Aorta (tissue), 5 donors: ENCODE results near the gene UCP3. TPM values are rescaled to one million over a fixed set of nuclear protein-coding genes. Genes with fewer than 3 reads are reported as not detected.

ENCODE experiments used
- ATAC-seq: fragments of 200-7000 bp; cut with Tn5 transposase; one replicate; pipeline ENCODE4 v1.9.1; 2022; ENCODE audit warnings: moderate library complexity; ENCODE audit not compliant: low FRiP score
- DNase-seq, 2 donors: peaks; one replicate each; pipeline ENCODE4 v3.0.0-alpha.2; 2020
- H3K27ac ChIP-seq, 2 donors: one replicate each; pipeline ENCODE4 v1.5.1; 2013; ENCODE audit warnings: low read length in 2 of 2, mild to moderate bottlenecking in 2 of 2, moderate library complexity in 2 of 2, control low read depth in 1 of 2, inconsistent platforms in 1 of 2, low read depth in 1 of 2
- H3K27me3 ChIP-seq, 2 donors: one replicate each; pipeline ENCODE4 v1.6.1; 2013; ENCODE audit warnings: control low read depth in 1 of 2, low read length in 1 of 2, mild to moderate bottlenecking in 1 of 2, moderate library complexity in 1 of 2; ENCODE audit not compliant: insufficient read depth in 2 of 2, control insufficient read depth in 1 of 2
- H3K36me3 ChIP-seq, 2 donors: one replicate each; pipeline ENCODE4 v1.6.1; 2013; ENCODE audit warnings: control low read depth in 1 of 2, low read length in 1 of 2, mild to moderate bottlenecking in 1 of 2; ENCODE audit not compliant: insufficient read depth in 2 of 2, control insufficient read depth in 1 of 2
- H3K4me1 ChIP-seq, 2 donors: one replicate each; pipeline ENCODE4 v1.6.1; 2013; ENCODE audit warnings: low read length in 2 of 2, control low read depth in 1 of 2, mild to moderate bottlenecking in 1 of 2, moderate library complexity in 1 of 2; ENCODE audit not compliant: insufficient read depth in 2 of 2, control insufficient read depth in 1 of 2
- H3K4me3 ChIP-seq, 2 donors: one replicate each; pipeline ENCODE4 v1.5.1; 2013; ENCODE audit warnings: low read length in 2 of 2, control low read depth in 1 of 2, mild to moderate bottlenecking in 1 of 2
- H3K9me3 ChIP-seq: one replicate; pipeline ENCODE4 v1.6.1; 2013; ENCODE audit warnings: mild to moderate bottlenecking, low read length; ENCODE audit not compliant: control insufficient read depth
- WGBS, 2 donors: extraction: QIAGEN DNeasy Blood & Tissue Kit; methylation state at CpG; one replicate each; pipeline ENCODE4 v1.1.7; 2013; 5-methylcytosine and 5-hydroxymethylcytosine counted together
- intact Hi-C, 2 donors: fragments of 100-400 bp; cut with DNase I; formaldehyde crosslinking; loops; one replicate each; pipeline versions ENCODE4 v1.14.2 to v1.15.0; 2022
- polyA plus RNA-seq, 2 donors: library from polyadenylated mRNA; stranded (reverse); fragments of 200-250 nt; gene quantifications; one replicate each; pipeline ENCODE4 v1.2.3, GENCODE V29; 2013
- total RNA-seq, 2 donors: library from RNA; stranded (reverse); fragmentation: NEBNext Ultra II Directional; extraction: Animal tissue kit (Norgen Biotek cat#: 25700); gene quantifications; one replicate each; pipeline ENCODE4 v1.2.1, GENCODE V29; 2021
- donor health status: healthy with polysubstance abuse.
- donor health status: Bipolar disorder and iron deficiency.
- donor health status: DM: no; HTN: no; CAD: no.
- donor health status: DM: no; HTN: no; CAD: no.
- donor health status: DM: yes; HTN: yes; CAD: no.

The UCP3 gene
- total and polyA plus RNA-seq, 4 donors = 0.38 to 3.1 (median 2.4) TPM

- ATAC-seq = no peak
- intact Hi-C loops = loop anchor here in 1 of 2 donors (10.0 kb wide), 1 partner anchor 56 kb away; no protein-coding TSS in a partner anchor
- Histone ChIP-seq H3K4me3 (no peak overlapping the region), H3K27me3 (no peaks in the 10 kb centered on the region), H3K27ac (no peak overlapping the region), H3K36me3 (peaks cover 0 to 3% of the 10 kb centered on the region in 2 donors), H3K4me1 (peaks cover 0 to 2% of the 10 kb centered on the region in 2 donors), H3K9me3 (no peaks in the 10 kb centered on the region)
- DNase-seq = no peak
- WGBS, 2 donors = 77 to 86% methylated on average over 4 of the region's 4 CpGs
These were observed 11.7 kb upstream of the UCP3 start for GRCh38 chr11:74020539-74020938.

- Histone ChIP-seq H3K36me3 (peaks cover 0 to 3% of the 10 kb centered on the region in 2 donors), H3K9me3 (no peaks in the 10 kb centered on the region), H3K4me3 (no peak overlapping the region), H3K27ac (no peak overlapping the region), H3K27me3 (no peaks in the 10 kb centered on the region), H3K4me1 (peaks cover 0 to 2% of the 10 kb centered on the region in 2 donors)
- DNase-seq (no peak), ATAC-seq (no peak)
- intact Hi-C loops = loop anchor here in 1 of 2 donors (10.0 kb wide), 1 partner anchor 55 kb away; no protein-coding TSS in a partner anchor
- 89 to 93% methylated on average over 4 of the region's 4 CpGs for WGBS, 2 donors
These were observed 11.0 kb upstream of the UCP3 start for GRCh38 chr11:74019860-74020259.

GRCh38 chr11:74019104-74019738, 10.3 kb upstream of the UCP3 start:
- DNase-seq = no peak
- Histone ChIP-seq H3K27ac (no peak overlapping the region), H3K27me3 (no peaks in the 10 kb centered on the region), H3K4me3 (no peak overlapping the region), H3K4me1 (no peaks in the 10 kb centered on the region), H3K9me3 (no peaks in the 10 kb centered on the region), H3K36me3 (peaks cover 0 to 3% of the 10 kb centered on the region in 2 donors)
- intact Hi-C loops = no loop called here
- ATAC-seq = no peak
- WGBS, 2 donors = 75 to 76% methylated on average over 4 of the region's 4 CpGs

GRCh38 chr11:74018331-74019005, 9.6 kb upstream of the UCP3 start:
- intact Hi-C loops = no loop called here
- ATAC-seq = peak; percentile 91
- Histone ChIP-seq H3K9me3 (no peaks in the 10 kb centered on the region), H3K27me3 (no peaks in the 10 kb centered on the region), H3K4me1 (no peaks in the 10 kb centered on the region), H3K27ac (peak overlapping the region in 1 of 2 donors; percentile 61), H3K36me3 (peaks cover 0 to 3% of the 10 kb centered on the region in 2 donors), H3K4me3 (no peak overlapping the region)
- DNase-seq = peak; percentile 94 to 95
- WGBS, 2 donors = 64 to 68% methylated on average over 9 of the region's 9 CpGs

- ATAC-seq (no peak), DNase-seq (no peak)
- H3K4me3 ChIP-seq = no peak overlapping the region
- no peaks in the 10 kb centered on the region for H3K9me3 ChIP-seq
- H3K36me3 ChIP-seq = no peaks in the 10 kb centered on the region
- intact Hi-C loops = no loop called here
- 95% methylated on average over 3 of the region's 3 CpGs for WGBS, 2 donors
- H3K4me1 ChIP-seq = no peaks in the 10 kb centered on the region
- no peak overlapping the region for H3K27ac ChIP-seq
- no peaks in the 10 kb centered on the region for H3K27me3 ChIP-seq
These were observed 8.7 kb upstream of the UCP3 start for GRCh38 chr11:74017631-74018030.

GRCh38 chr11:74015919-74016684, 7.2 kb upstream of the UCP3 start:
- 97% methylated on average over 5 of the region's 5 CpGs for WGBS, 2 donors
- DNase-seq (no peak), ATAC-seq (no peak)
- no peaks in the 10 kb centered on the region for H3K36me3 ChIP-seq
- no peak overlapping the region for H3K27ac ChIP-seq
- H3K4me1 ChIP-seq = no peaks in the 10 kb centered on the region
- H3K27me3 ChIP-seq = no peaks in the 10 kb centered on the region
- H3K9me3 ChIP-seq = no peaks in the 10 kb centered on the region
- H3K4me3 ChIP-seq = no peak overlapping the region
- intact Hi-C loops = no loop called here

GRCh38 chr11:74014880-74015279, 6.0 kb upstream of the UCP3 start:
- Histone ChIP-seq H3K4me3 (no peak overlapping the region), H3K9me3 (no peaks in the 10 kb centered on the region), H3K27ac (no peak overlapping the region), H3K36me3 (no peaks in the 10 kb centered on the region), H3K4me1 (no peaks in the 10 kb centered on the region), H3K27me3 (no peaks in the 10 kb centered on the region)
- ATAC-seq = no peak
- intact Hi-C loops = no loop called here
- DNase-seq = no peak
- 98 to 100% methylated on average over 2 of the region's 2 CpGs for WGBS, 2 donors

- intact Hi-C loops = no loop called here
- Histone ChIP-seq H3K27me3 (no peaks in the 10 kb centered on the region), H3K4me3 (no peak overlapping the region), H3K27ac (no peak overlapping the region), H3K4me1 (no peaks in the 10 kb centered on the region), H3K36me3 (no peaks in the 10 kb centered on the region), H3K9me3 (no peaks in the 10 kb centered on the region)
- 94 to 95% methylated on average over 8 of the region's 8 CpGs for WGBS, 2 donors
- DNase-seq (no peak), ATAC-seq (no peak)
These were observed 4.3 kb upstream of the UCP3 start for GRCh38 chr11:74013141-74013540.
